GM23338 (cell line): ENCODE results near the gene FUT1. TPM values are rescaled to one million over a fixed set of nuclear protein-coding genes. Genes with fewer than 3 reads are reported as not detected.

Source experiments
- ATAC-seq: fragments of 200-7000 bp; cut with Tn5 transposase; 3 replicates; pipeline ENCODE4 v1.9.1; 2020
- DNase-seq: peaks from one replicate; pipeline ENCODE4 v3.0.0-alpha.2; 2015; ENCODE audit warnings: low spot score
- H2AFZ ChIP-seq: fragments of 200-600 bp; sonication (generic); 2 replicates; pipeline ENCODE4 v1.8.0; 2016; ENCODE audit warnings: antibody characterized with exemption, mild to moderate bottlenecking, moderate library complexity
- H3F3A ChIP-seq: fragments of 200-600 bp; sonication (generic); replicated peaks from 2 replicates; pipeline ENCODE4 v1.8.0; 2017; ENCODE audit warnings: antibody characterized with exemption, mixed run types, low read depth
- H3K27ac ChIP-seq: fragments of 200-600 bp; sonication (generic); 2 replicates; pipeline ENCODE4 v1.6.1; 2016; ENCODE audit warnings: low read depth
- H3K27me3 ChIP-seq: fragments of 200-600 bp; sonication (generic); 2 replicates; pipeline ENCODE4 v1.8.0; 2016; ENCODE audit warnings: mild to moderate bottlenecking, mixed run types, moderate library complexity; ENCODE audit not compliant: insufficient read depth
- H3K36me3 ChIP-seq: fragments of 200-600 bp; sonication (generic); 2 replicates; pipeline ENCODE4 v1.8.0; 2016; ENCODE audit warnings: mild to moderate bottlenecking; ENCODE audit not compliant: insufficient read depth
- H3K4me1 ChIP-seq: fragments of 200-600 bp; sonication (generic); 2 replicates; pipeline ENCODE4 v1.8.0; 2016; ENCODE audit warnings: mild to moderate bottlenecking, moderate library complexity; ENCODE audit not compliant: insufficient read depth
- H3K4me2 ChIP-seq: fragments of 200-600 bp; sonication (generic); 2 replicates; pipeline ENCODE4 v1.7.1; 2017; ENCODE audit warnings: mixed run types
- H3K4me3 ChIP-seq: fragments of 200-600 bp; sonication (generic); 2 replicates; pipeline ENCODE4 v1.6.1; 2016; ENCODE audit warnings: mixed run types
- H3K79me2 ChIP-seq: fragments of 200-600 bp; sonication (generic); replicated peaks from 2 replicates; pipeline ENCODE4 v1.8.0; 2017; ENCODE audit warnings: mild to moderate bottlenecking; ENCODE audit not compliant: insufficient read depth
- H3K9me2 ChIP-seq: fragments of 200-600 bp; sonication (generic); 2 replicates; pipeline ENCODE4 v1.8.0; 2017; ENCODE audit not compliant: insufficient read depth
- H4K20me1 ChIP-seq: fragments of 200-600 bp; sonication (generic); replicated peaks from 2 replicates; pipeline ENCODE4 v1.8.0; 2017; ENCODE audit warnings: mild to moderate bottlenecking; ENCODE audit not compliant: insufficient read depth
- H3K27ac Mint-ChIP-seq: 2 replicates; pipeline ENCODE4 v1.8.0; 2020; ENCODE audit warnings: inconsistent platforms, mild to moderate bottlenecking, moderate library complexity, mixed read lengths
- H3K27me3 Mint-ChIP-seq: 3 replicates; pipeline ENCODE4 v1.8.0; 2022; ENCODE audit warnings: low read depth, mild to moderate bottlenecking, moderate library complexity, mixed read lengths, inconsistent platforms; ENCODE audit not compliant: insufficient read depth, poor library complexity
- H3K36me3 Mint-ChIP-seq: 3 replicates; pipeline ENCODE4 v1.8.0; 2021; ENCODE audit warnings: low read depth, mild to moderate bottlenecking, inconsistent platforms, moderate library complexity, mixed read lengths
- H3K4me1 Mint-ChIP-seq: 3 replicates; pipeline ENCODE4 v1.8.0; 2020; ENCODE audit warnings: mild to moderate bottlenecking, inconsistent platforms, mixed read lengths
- H3K4me3 Mint-ChIP-seq: 3 replicates; pipeline ENCODE4 v1.8.0; 2021; ENCODE audit warnings: moderate library complexity, mild to moderate bottlenecking, inconsistent platforms, mixed read lengths
- H3K9me3 Mint-ChIP-seq: 3 replicates; pipeline ENCODE4 v1.8.0; 2020; ENCODE audit warnings: moderate library complexity, mild to moderate bottlenecking, inconsistent platforms, mixed read lengths
- CREB1 ChIP-seq: fragments of 250-450 bp; sonication (Bioruptor Pico); IDR thresholded peaks from 2 replicates; pipeline ENCODE4 v1.5.0; 2020; ENCODE audit warnings: low read depth, mild to moderate bottlenecking, moderate library complexity
- CTCF ChIP-seq, 2 experiments: fragments of 200-600 bp in 1 of 2; sonication (generic) in 1 of 2; conservative IDR thresholded peaks; 2 replicates each; pipeline versions ENCODE4 v1.5.1 to v1.6.1; 2016 to 2017; ENCODE audit warnings: antibody characterized with exemption in 2 of 2, low read depth in 2 of 2, mild to moderate bottlenecking in 2 of 2, moderate library complexity in 1 of 2
- EZH2 ChIP-seq: fragments of 200-600 bp; sonication (generic); IDR thresholded peaks from one replicate; pipeline ENCODE4 v1.8.0; 2017; ENCODE audit warnings: antibody characterized with exemption, mild to moderate bottlenecking, low read depth; ENCODE audit not compliant: unreplicated experiment
- EZH2phosphoT487 ChIP-seq: fragments of 200-600 bp; sonication (generic); IDR thresholded peaks from one replicate; pipeline ENCODE4 v1.8.1; 2018; ENCODE audit warnings: antibody characterized with exemption; ENCODE audit not compliant: unreplicated experiment
- NANOG ChIP-seq: IDR thresholded peaks from 2 replicates; pipeline ENCODE4 v1.6.1; 2016; ENCODE audit warnings: antibody characterized with exemption, borderline replicate concordance
- STAT1 ChIP-seq: IDR thresholded peaks from one replicate; pipeline ENCODE4 v1.6.1; 2016; ENCODE audit warnings: antibody characterized with exemption; ENCODE audit not compliant: unreplicated experiment
- ZNF331 ChIP-seq: fragments of 250-450 bp; sonication (Bioruptor Pico); IDR thresholded peaks from 2 replicates; pipeline ENCODE4 v1.5.0; 2020; ENCODE audit warnings: low read depth, mild to moderate bottlenecking, moderate library complexity
- polyA plus RNA-seq: library from polyadenylated mRNA; unstranded; fragments of >200 nt; fragmentation: Nextera tagmentation; extraction: Ambion mirVana; gene quantifications from 2 replicates; pipeline ENCODE4 v1.2.1, GENCODE V29; 2016
- total RNA-seq: library from RNA; depleted of rRNA; stranded (reverse); fragments of >200 nt; shearing (Covaris generic); gene quantifications from 2 replicates; pipeline ENCODE4 v1.2.3, GENCODE V29; 2014
- TF ChIP-seq, protein P1 (sequence below): fragments of 250-450 bp; sonication (Bioruptor Pico); IDR thresholded peaks from 2 replicates; pipeline ENCODE4 v1.5.0; 2020; ENCODE audit warnings: mild to moderate bottlenecking, moderate library complexity

The FUT1 gene
- total and polyA plus RNA-seq, 2 experiments from 2014 or later = 4.4 to 20.8 TPM

- Histone ChIP-seq H3K4me2 (no peak overlapping the region), H3K27me3 (no peaks in the 10 kb centered on the region), H3K4me3 (no peak overlapping the region), H3K36me3 (no peaks in the 10 kb centered on the region), H3K4me1 (no peaks in the 10 kb centered on the region), H2AFZ (no peak overlapping the region), H4K20me1 (no peaks in the 10 kb centered on the region), H3F3A (no peaks in the 10 kb centered on the region), H3K27ac (no peak overlapping the region), H3K79me2 (no peaks in the 10 kb centered on the region), H3K9me2 (no peaks in the 10 kb centered on the region)
- peaks cover 2% of the 10 kb centered on the region; the same call in 1 of the 3 replicates for H3K4me1 Mint-ChIP-seq
- TF ChIP-seq EZH2phosphoT487 (no peak), CTCF (conservative IDR thresholded peaks at IDR 0.05; ENCODE audit: low read depth in 2 of 2) (no peak), NANOG (no peak), EZH2 (no peak), ZNF331 (no peak), CREB1 (CRISPR knock-in tag) (no peak), STAT1 (no peak)
- TF ChIP-seq, protein P1, sequence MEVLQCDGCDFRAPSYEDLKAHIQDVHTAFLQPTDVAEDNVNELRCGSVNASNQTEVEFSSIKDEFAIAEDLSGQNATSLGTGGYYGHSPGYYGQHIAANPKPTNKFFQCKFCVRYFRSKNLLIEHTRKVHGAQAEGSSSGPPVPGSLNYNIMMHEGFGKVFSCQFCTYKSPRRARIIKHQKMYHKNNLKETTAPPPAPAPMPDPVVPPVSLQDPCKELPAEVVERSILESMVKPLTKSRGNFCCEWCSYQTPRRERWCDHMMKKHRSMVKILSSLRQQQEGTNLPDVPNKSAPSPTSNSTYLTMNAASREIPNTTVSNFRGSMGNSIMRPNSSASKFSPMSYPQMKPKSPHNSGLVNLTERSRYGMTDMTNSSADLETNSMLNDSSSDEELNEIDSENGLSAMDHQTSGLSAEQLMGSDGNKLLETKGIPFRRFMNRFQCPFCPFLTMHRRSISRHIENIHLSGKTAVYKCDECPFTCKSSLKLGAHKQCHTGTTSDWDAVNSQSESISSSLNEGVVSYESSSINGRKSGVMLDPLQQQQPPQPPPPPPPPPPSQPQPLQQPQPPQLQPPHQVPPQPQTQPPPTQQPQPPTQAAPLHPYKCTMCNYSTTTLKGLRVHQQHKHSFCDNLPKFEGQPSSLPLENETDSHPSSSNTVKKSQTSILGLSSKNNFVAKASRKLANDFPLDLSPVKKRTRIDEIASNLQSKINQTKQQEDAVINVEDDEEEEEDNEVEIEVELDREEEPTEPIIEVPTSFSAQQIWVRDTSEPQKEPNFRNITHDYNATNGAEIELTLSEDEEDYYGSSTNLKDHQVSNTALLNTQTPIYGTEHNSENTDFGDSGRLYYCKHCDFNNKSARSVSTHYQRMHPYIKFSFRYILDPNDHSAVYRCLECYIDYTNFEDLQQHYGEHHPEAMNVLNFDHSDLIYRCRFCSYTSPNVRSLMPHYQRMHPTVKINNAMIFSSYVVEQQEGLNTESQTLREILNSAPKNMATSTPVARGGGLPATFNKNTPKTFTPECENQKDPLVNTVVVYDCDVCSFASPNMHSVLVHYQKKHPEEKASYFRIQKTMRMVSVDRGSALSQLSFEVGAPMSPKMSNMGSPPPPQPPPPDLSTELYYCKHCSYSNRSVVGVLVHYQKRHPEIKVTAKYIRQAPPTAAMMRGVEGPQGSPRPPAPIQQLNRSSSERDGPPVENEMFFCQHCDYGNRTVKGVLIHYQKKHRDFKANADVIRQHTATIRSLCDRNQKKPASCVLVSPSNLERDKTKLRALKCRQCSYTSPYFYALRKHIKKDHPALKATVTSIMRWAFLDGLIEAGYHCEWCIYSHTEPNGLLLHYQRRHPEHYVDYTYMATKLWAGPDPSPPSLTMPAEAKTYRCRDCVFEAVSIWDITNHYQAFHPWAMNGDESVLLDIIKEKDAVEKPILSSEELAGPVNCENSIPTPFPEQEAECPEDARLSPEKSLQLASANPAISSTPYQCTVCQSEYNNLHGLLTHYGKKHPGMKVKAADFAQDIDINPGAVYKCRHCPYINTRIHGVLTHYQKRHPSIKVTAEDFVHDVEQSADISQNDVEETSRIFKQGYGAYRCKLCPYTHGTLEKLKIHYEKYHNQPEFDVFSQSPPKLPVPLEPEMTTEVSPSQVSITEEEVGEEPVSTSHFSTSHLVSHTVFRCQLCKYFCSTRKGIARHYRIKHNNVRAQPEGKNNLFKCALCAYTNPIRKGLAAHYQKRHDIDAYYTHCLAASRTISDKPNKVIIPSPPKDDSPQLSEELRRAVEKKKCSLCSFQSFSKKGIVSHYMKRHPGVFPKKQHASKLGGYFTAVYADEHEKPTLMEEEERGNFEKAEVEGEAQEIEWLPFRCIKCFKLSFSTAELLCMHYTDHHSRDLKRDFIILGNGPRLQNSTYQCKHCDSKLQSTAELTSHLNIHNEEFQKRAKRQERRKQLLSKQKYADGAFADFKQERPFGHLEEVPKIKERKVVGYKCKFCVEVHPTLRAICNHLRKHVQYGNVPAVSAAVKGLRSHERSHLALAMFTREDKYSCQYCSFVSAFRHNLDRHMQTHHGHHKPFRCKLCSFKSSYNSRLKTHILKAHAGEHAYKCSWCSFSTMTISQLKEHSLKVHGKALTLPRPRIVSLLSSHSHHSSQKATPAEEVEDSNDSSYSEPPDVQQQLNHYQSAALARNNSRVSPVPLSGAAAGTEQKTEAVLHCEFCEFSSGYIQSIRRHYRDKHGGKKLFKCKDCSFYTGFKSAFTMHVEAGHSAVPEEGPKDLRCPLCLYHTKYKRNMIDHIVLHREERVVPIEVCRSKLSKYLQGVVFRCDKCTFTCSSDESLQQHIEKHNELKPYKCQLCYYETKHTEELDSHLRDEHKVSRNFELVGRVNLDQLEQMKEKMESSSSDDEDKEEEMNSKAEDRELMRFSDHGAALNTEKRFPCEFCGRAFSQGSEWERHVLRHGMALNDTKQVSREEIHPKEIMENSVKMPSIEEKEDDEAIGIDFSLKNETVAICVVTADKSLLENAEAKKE (CRISPR knock-in tag) = no peak
- ATAC-seq (no peak), DNase-seq (no peak)
- no peaks in the 10 kb centered on the region for H3K36me3 Mint-ChIP-seq
- no peaks in the 10 kb centered on the region; the same call in 2 of the 3 replicates for H3K9me3 Mint-ChIP-seq
- no peak overlapping the region for H3K27ac Mint-ChIP-seq
- H3K4me3 Mint-ChIP-seq = no peak overlapping the region
- H3K27me3 Mint-ChIP-seq = peaks cover 6% of the 10 kb centered on the region
Measured at GRCh38 chr19:48777139-48777538, 24.7 kb upstream of the FUT1 start.
